HCT116 (cell line): Measurements from ENCODE around the gene PXK.

Experiments used
- EZH2phosphoT487 ChIP-seq: fragments of 200-600 bp; IDR thresholded peaks from 2 replicates; pipeline ENCODE4 v1.6.1; 2018; ENCODE audit warnings: antibody characterized with exemption, borderline replicate concordance
- POLR2A ChIP-seq: IDR thresholded peaks from 2 replicates; pipeline ENCODE4 v1.7.0; 2011; ENCODE audit warnings: borderline replicate concordance; ENCODE audit not compliant: insufficient read depth, insufficient read length; ENCODE audit errors: extremely low read depth
- SIN3A ChIP-seq: IDR thresholded peaks from 2 replicates; pipeline ENCODE4 v1.6.1; 2012; ENCODE audit warnings: low read depth
- SP1 ChIP-seq: IDR thresholded peaks from 2 replicates; pipeline ENCODE4 v1.6.1; 2012; ENCODE audit warnings: low read depth
- YY1 ChIP-seq: IDR thresholded peaks from 2 replicates; pipeline ENCODE4 v1.6.1; 2011; ENCODE audit warnings: low read length, low read depth, moderate library complexity, mild to moderate bottlenecking; ENCODE audit not compliant: insufficient replicate concordance; ENCODE audit errors: extremely low read depth
- ZNF274 ChIP-seq: fragments of 200-500 bp; sonication (Bioruptor generic); IDR thresholded peaks from 2 replicates; pipeline ENCODE4 v1.6.1; 2014; ENCODE audit warnings: mild to moderate bottlenecking, low read depth, low read length, inconsistent platforms
- TF ChIP-seq, protein P1 (sequence below), 3 experiments: fragments of 200-600 bp in 1 of 3; sonication (generic) in 1 of 3; IDR thresholded peaks in 2 of 3; conservative IDR thresholded peaks in 1 of 3; 2 replicates each; pipeline ENCODE4 v1.5.1; 2012 to 2017; ENCODE audit warnings: low read depth in 2 of 3, low read length in 2 of 3, antibody characterized with exemption in 1 of 3, borderline replicate concordance in 1 of 3, control low read depth in 1 of 3, mild to moderate bottlenecking in 1 of 3, mixed read lengths in 1 of 3, mixed run types in 1 of 3, moderate library complexity in 1 of 3; ENCODE audit not compliant: insufficient read depth in 1 of 3

DNA sequence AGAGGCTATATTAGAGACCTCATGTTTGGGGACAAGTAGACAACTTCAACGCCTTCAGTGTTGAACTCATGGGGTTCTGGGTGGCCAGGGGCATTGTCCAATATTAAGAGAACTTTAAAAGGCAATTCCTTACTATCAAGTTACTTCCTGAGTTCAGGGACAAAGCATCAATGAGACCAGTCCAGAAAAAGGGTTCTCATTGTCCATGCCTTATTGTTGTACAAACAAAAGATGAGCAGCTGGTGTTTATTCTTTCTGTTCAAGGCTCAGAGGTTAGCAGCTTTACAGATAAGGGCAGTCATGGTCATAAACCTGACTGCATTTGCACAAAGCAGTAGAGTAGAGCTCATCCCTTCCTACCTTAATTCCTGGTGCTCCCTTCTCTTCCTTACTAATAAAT is 119.5 kb downstream of the PXK start:
- no peak for TF ChIP-seq POLR2A
- TF ChIP-seq, protein P1, sequence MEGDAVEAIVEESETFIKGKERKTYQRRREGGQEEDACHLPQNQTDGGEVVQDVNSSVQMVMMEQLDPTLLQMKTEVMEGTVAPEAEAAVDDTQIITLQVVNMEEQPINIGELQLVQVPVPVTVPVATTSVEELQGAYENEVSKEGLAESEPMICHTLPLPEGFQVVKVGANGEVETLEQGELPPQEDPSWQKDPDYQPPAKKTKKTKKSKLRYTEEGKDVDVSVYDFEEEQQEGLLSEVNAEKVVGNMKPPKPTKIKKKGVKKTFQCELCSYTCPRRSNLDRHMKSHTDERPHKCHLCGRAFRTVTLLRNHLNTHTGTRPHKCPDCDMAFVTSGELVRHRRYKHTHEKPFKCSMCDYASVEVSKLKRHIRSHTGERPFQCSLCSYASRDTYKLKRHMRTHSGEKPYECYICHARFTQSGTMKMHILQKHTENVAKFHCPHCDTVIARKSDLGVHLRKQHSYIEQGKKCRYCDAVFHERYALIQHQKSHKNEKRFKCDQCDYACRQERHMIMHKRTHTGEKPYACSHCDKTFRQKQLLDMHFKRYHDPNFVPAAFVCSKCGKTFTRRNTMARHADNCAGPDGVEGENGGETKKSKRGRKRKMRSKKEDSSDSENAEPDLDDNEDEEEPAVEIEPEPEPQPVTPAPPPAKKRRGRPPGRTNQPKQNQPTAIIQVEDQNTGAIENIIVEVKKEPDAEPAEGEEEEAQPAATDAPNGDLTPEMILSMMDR (IDR thresholded peaks at IDR 0.05 in 2 of 3, conservative IDR thresholded peaks at IDR 0.05 in 1 of 3; ENCODE audit: borderline replicate concordance in 1 of 3, insufficient read depth in 1 of 3, low read depth in 2 of 3, low read length in 2 of 3), result no peak
- no peak for TF ChIP-seq YY1
- no peak for TF ChIP-seq SP1
- TF ChIP-seq ZNF274, result no peak
- TF ChIP-seq SIN3A, result no peak
- TF ChIP-seq EZH2phosphoT487, result no peak
